SH-SY5Y (cell line): Measurements from ENCODE around the gene TRIM6.

Experiments used
- GATA2 ChIP-seq: IDR thresholded peaks from 2 replicates; pipeline ENCODE4 v1.6.1; 2011; ENCODE audit warnings: mild to moderate bottlenecking, low read depth, low read length
- GATA3 ChIP-seq: IDR thresholded peaks from 2 replicates; pipeline ENCODE4 v1.6.1; 2011; ENCODE audit warnings: low read depth, mild to moderate bottlenecking, low read length, moderate library complexity

- TF ChIP-seq GATA2 (no peak), GATA3 (no peak)
Measured at GRCh38 chr11:5575152-5575551, 21.3 kb upstream of the TRIM6 start.
